Measurements from ENCODE around the gene ADCY9.

- no peak for TF ChIP-seq EZH2 (IDR thresholded peaks at IDR 0.05; ENCODE audit: insufficient read depth, low read length)
- TF ChIP-seq CTCF (IDR thresholded peaks at IDR 0.05; ENCODE audit: insufficient read depth, low read depth, low read length), result no peak
Observed at GRCh38 chr16:4033951-4034350, 82.3 kb downstream of the ADCY9 start.

All from astrocyte (in vitro differentiated cells and primary cell).